Fibroblast of villous mesenchyme (primary cell): ENCODE measurements around the gene GSE1. TPM values are rescaled to one million over a fixed set of nuclear protein-coding genes. Genes with fewer than 3 reads are reported as not detected.

Experiments used
- DNase-seq: peaks from one replicate; pipeline ENCODE4 v3.0.0-alpha.2; 2010; ENCODE audit warnings: low read depth
- H3K4me3 ChIP-seq: 2 replicates; pipeline ENCODE4 v1.5.1; 2011; ENCODE audit warnings: low read depth, mild to moderate bottlenecking, low read length
- CTCF ChIP-seq: IDR thresholded peaks from 2 replicates; pipeline ENCODE4 v1.5.1; 2012; ENCODE audit warnings: low read depth, mild to moderate bottlenecking, low read length; ENCODE audit not compliant: insufficient read depth
- total RNA-seq: library from RNA; depleted of rRNA; stranded (reverse); fragments of >200 nt; gene quantifications from 2 replicates; pipeline ENCODE4 v1.2.3, GENCODE V29; 2012

The GSE1 gene
- total RNA-seq, 1 donor = 48.4 TPM

GRCh38 chr16:85665929-85666328 is 52.8 kb downstream of the GSE1 start:
- TF ChIP-seq CTCF = no peak
- no peak overlapping the region for H3K4me3 ChIP-seq
- DNase-seq = no peak

GRCh38 chr16:85667261-85667660 is 54.1 kb downstream of the GSE1 start:
- no peak for TF ChIP-seq CTCF
- H3K4me3 ChIP-seq = no peak overlapping the region
- no peak for DNase-seq

GRCh38 chr16:85667841-85668413 is 54.8 kb downstream of the GSE1 start:
- DNase-seq = no peak
- no peak overlapping the region for H3K4me3 ChIP-seq
- TF ChIP-seq CTCF = no peak

- no peak overlapping the region for H3K4me3 ChIP-seq
- no peak for DNase-seq
- TF ChIP-seq CTCF = no peak
Observed at GRCh38 chr16:85668676-85669424, 55.7 kb downstream of the GSE1 start.

GRCh38 chr16:85670840-85671239 is 57.7 kb downstream of the GSE1 start:
- H3K4me3 ChIP-seq = no peak overlapping the region
- no peak for DNase-seq
- no peak for TF ChIP-seq CTCF

- DNase-seq = peak; percentile 70
- no peak for TF ChIP-seq CTCF
- H3K4me3 ChIP-seq = no peak overlapping the region
Observed at GRCh38 chr16:85673529-85674417, 60.7 kb downstream of the GSE1 start.
